ENCODE data around the gene AUTS2.

AUTS2 gene

GRCh38 chr7:69857014-69857413 lies 258.7 kb downstream of the AUTS2 start (continued):
- TF ChIP-seq, protein P1, sequence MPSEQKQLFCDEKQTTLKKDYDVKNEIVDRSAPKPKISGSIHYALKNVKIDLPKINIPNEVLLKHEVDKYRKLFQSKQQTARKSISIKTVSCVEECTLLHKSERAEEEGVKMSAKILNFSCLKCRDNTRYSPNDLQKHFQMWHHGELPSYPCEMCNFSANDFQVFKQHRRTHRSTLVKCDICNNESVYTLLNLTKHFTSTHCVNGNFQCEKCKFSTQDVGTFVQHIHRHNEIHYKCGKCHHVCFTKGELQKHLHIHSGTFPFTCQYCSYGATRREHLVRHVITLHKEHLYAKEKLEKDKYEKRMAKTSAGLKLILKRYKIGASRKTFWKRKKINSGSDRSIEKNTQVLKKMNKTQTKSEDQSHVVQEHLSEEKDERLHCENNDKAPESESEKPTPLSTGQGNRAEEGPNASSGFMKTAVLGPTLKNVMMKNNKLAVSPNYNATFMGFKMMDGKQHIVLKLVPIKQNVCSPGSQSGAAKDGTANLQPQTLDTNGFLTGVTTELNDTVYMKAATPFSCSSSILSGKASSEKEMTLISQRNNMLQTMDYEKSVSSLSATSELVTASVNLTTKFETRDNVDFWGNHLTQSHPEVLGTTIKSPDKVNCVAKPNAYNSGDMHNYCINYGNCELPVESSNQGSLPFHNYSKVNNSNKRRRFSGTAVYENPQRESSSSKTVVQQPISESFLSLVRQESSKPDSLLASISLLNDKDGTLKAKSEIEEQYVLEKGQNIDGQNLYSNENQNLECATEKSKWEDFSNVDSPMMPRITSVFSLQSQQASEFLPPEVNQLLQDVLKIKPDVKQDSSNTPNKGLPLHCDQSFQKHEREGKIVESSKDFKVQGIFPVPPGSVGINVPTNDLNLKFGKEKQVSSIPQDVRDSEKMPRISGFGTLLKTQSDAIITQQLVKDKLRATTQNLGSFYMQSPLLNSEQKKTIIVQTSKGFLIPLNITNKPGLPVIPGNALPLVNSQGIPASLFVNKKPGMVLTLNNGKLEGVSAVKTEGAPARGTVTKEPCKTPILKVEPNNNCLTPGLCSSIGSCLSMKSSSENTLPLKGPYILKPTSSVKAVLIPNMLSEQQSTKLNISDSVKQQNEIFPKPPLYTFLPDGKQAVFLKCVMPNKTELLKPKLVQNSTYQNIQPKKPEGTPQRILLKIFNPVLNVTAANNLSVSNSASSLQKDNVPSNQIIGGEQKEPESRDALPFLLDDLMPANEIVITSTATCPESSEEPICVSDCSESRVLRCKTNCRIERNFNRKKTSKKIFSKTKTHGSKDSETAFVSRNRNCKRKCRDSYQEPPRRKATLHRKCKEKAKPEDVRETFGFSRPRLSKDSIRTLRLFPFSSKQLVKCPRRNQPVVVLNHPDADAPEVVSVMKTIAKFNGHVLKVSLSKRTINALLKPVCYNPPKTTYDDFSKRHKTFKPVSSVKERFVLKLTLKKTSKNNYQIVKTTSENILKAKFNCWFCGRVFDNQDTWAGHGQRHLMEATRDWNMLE (tag by site-specific recombination; conservative IDR thresholded peaks at IDR 0.05; ENCODE audit: low read depth): no peak
- no peak for TF ChIP-seq ZNF629 (tag by site-specific recombination; IDR thresholded peaks at IDR 0.05)
- no peak for TF ChIP-seq ZNF426 (tag by site-specific recombination; IDR thresholded peaks at IDR 0.05)
- no peak for TF ChIP-seq BCL6B (tag by site-specific recombination; IDR thresholded peaks at IDR 0.05)
- TF ChIP-seq GLI4 (tag by site-specific recombination; IDR thresholded peaks at IDR 0.05): no peak
- TF ChIP-seq ZNF211 (tag by site-specific recombination; IDR thresholded peaks at IDR 0.05; ENCODE audit: low read depth): no peak
- no peak for TF ChIP-seq ZNF677 (tag by site-specific recombination; IDR thresholded peaks at IDR 0.05)
- TF ChIP-seq ZNF670 (tag by site-specific recombination; IDR thresholded peaks at IDR 0.05; ENCODE audit: low read depth): no peak
- no peak for TF ChIP-seq KLF16 (tag by site-specific recombination; IDR thresholded peaks at IDR 0.05)

GRCh38 chr7:69858471-69858870 lies 260.2 kb downstream of the AUTS2 start:
- H3K36me3 ChIP-seq (ENCODE audit: control insufficient read depth in 2 of 2, insufficient read depth in 1 of 2, low read length in 2 of 2): no peaks in the 10 kb centered on the region
- no peak overlapping the region for H3K27ac ChIP-seq (ENCODE audit: extremely low read depth, low read depth, low read length)
- no peaks in the 10 kb centered on the region for H3K9me3 ChIP-seq (ENCODE audit: control insufficient read depth, insufficient read depth, low read depth, low read length)
- CTCF ChIA-PET: interaction anchor here (0.5 kb wide), 1 partner anchor 68 kb away, joined by 3 read pairs; no protein-coding TSS in a partner anchor
- H3K4me1 ChIP-seq (ENCODE audit: control insufficient read depth, insufficient read depth, low read length): peaks cover 59% of the 10 kb centered on the region
- H3K4me3 ChIP-seq (ENCODE audit: low read depth, low read length): no peak overlapping the region
- POLR2A ChIA-PET: interaction anchor here (0.5 kb wide), 1 partner anchor 15 kb away, joined by 3 read pairs; no protein-coding TSS in a partner anchor
- TF ChIP-seq ZNF548 (tag by site-specific recombination; IDR thresholded peaks at IDR 0.05) (no peak), ELK4 (IDR thresholded peaks at IDR 0.05; ENCODE audit: borderline replicate concordance, low read depth, low read length) (no peak), ZNF266 (tag by site-specific recombination; IDR thresholded peaks at IDR 0.05; ENCODE audit: low read depth) (no peak), ZNF292 (tag by site-specific recombination; IDR thresholded peaks at IDR 0.05; ENCODE audit: borderline replicate concordance, low read depth) (no peak), ZNF23 (tag by site-specific recombination; IDR thresholded peaks at IDR 0.05; ENCODE audit: borderline replicate concordance) (no peak), ZNF704 (tag by site-specific recombination; IDR thresholded peaks at IDR 0.05) (no peak), ZNF214 (tag by site-specific recombination; IDR thresholded peaks at IDR 0.05; ENCODE audit: borderline replicate concordance) (no peak)
- TF ChIP-seq, protein P2, sequence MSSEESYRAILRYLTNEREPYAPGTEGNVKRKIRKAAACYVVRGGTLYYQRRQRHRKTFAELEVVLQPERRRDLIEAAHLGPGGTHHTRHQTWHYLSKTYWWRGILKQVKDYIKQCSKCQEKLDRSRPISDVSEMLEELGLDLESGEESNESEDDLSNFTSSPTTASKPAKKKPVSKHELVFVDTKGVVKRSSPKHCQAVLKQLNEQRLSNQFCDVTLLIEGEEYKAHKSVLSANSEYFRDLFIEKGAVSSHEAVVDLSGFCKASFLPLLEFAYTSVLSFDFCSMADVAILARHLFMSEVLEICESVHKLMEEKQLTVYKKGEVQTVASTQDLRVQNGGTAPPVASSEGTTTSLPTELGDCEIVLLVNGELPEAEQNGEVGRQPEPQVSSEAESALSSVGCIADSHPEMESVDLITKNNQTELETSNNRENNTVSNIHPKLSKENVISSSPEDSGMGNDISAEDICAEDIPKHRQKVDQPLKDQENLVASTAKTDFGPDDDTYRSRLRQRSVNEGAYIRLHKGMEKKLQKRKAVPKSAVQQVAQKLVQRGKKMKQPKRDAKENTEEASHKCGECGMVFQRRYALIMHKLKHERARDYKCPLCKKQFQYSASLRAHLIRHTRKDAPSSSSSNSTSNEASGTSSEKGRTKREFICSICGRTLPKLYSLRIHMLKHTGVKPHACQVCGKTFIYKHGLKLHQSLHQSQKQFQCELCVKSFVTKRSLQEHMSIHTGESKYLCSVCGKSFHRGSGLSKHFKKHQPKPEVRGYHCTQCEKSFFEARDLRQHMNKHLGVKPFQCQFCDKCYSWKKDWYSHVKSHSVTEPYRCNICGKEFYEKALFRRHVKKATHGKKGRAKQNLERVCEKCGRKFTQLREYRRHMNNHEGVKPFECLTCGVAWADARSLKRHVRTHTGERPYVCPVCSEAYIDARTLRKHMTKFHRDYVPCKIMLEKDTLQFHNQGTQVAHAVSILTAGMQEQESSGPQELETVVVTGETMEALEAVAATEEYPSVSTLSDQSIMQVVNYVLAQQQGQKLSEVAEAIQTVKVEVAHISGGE (tag by site-specific recombination; conservative IDR thresholded peaks at IDR 0.05; ENCODE audit: low read depth): no peak
- TF ChIP-seq, protein P3, sequence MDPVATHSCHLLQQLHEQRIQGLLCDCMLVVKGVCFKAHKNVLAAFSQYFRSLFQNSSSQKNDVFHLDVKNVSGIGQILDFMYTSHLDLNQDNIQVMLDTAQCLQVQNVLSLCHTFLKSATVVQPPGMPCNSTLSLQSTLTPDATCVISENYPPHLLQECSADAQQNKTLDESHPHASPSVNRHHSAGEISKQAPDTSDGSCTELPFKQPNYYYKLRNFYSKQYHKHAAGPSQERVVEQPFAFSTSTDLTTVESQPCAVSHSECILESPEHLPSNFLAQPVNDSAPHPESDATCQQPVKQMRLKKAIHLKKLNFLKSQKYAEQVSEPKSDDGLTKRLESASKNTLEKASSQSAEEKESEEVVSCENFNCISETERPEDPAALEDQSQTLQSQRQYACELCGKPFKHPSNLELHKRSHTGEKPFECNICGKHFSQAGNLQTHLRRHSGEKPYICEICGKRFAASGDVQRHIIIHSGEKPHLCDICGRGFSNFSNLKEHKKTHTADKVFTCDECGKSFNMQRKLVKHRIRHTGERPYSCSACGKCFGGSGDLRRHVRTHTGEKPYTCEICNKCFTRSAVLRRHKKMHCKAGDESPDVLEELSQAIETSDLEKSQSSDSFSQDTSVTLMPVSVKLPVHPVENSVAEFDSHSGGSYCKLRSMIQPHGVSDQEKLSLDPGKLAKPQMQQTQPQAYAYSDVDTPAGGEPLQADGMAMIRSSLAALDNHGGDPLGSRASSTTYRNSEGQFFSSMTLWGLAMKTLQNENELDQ (tag by site-specific recombination; IDR thresholded peaks at IDR 0.05; ENCODE audit: low read depth): no peak
- TF ChIP-seq, protein P4, sequence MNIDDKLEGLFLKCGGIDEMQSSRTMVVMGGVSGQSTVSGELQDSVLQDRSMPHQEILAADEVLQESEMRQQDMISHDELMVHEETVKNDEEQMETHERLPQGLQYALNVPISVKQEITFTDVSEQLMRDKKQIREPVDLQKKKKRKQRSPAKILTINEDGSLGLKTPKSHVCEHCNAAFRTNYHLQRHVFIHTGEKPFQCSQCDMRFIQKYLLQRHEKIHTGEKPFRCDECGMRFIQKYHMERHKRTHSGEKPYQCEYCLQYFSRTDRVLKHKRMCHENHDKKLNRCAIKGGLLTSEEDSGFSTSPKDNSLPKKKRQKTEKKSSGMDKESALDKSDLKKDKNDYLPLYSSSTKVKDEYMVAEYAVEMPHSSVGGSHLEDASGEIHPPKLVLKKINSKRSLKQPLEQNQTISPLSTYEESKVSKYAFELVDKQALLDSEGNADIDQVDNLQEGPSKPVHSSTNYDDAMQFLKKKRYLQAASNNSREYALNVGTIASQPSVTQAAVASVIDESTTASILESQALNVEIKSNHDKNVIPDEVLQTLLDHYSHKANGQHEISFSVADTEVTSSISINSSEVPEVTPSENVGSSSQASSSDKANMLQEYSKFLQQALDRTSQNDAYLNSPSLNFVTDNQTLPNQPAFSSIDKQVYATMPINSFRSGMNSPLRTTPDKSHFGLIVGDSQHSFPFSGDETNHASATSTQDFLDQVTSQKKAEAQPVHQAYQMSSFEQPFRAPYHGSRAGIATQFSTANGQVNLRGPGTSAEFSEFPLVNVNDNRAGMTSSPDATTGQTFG (tag by site-specific recombination; IDR thresholded peaks at IDR 0.05; ENCODE audit: borderline replicate concordance): no peak
